ENCODE results near the gene GALT. TPM values are rescaled to one million over a fixed set of nuclear protein-coding genes. Genes with fewer than 3 reads are reported as not detected.

The GALT gene
- total RNA-seq, 1 donor from 2014 or later: 57.5 TPM

GRCh38 chr9:34665381-34666250, 19.1 kb downstream of the GALT start:
- Mint-ChIP-seq H3K4me1 (ENCODE audit: low read depth, unreplicated experiment) (peaks cover 4% of the 10 kb centered on the region), H3K27ac (ENCODE audit: unreplicated experiment) (peak overlapping the region; percentile 72), H3K9me3 (ENCODE audit: unreplicated experiment) (peaks cover 10% of the 10 kb centered on the region), H3K36me3 (ENCODE audit: unreplicated experiment) (peaks cover 7% of the 10 kb centered on the region), H3K4me3 (ENCODE audit: unreplicated experiment) (peak overlapping the region; percentile 94), H3K27me3 (ENCODE audit: unreplicated experiment) (peaks cover 5% of the 10 kb centered on the region)
- TF ChIP-seq CTCF (IDR thresholded peaks at IDR 0.05; ENCODE audit: partially characterized antibody, unreplicated experiment): no peak
- peak; percentile 94 for DNase-seq

- Mint-ChIP-seq H3K36me3 (ENCODE audit: unreplicated experiment) (peaks cover 7% of the 10 kb centered on the region), H3K9me3 (ENCODE audit: unreplicated experiment) (peaks cover 6% of the 10 kb centered on the region), H3K4me1 (ENCODE audit: low read depth, unreplicated experiment) (peaks cover 11% of the 10 kb centered on the region), H3K27ac (ENCODE audit: unreplicated experiment) (no peak overlapping the region), H3K27me3 (ENCODE audit: unreplicated experiment) (peaks cover 3% of the 10 kb centered on the region), H3K4me3 (ENCODE audit: unreplicated experiment) (no peak overlapping the region)
- no peak for TF ChIP-seq CTCF (IDR thresholded peaks at IDR 0.05; ENCODE audit: partially characterized antibody, unreplicated experiment)
- DNase-seq: no peak
These were observed 23.5 kb downstream of the GALT start for GRCh38 chr9:34669809-34670562.

- no peak for TF ChIP-seq CTCF (IDR thresholded peaks at IDR 0.05; ENCODE audit: partially characterized antibody, unreplicated experiment)
- H3K4me3 Mint-ChIP-seq (ENCODE audit: unreplicated experiment): no peak overlapping the region
- peaks cover 6% of the 10 kb centered on the region for H3K9me3 Mint-ChIP-seq (ENCODE audit: unreplicated experiment)
- peaks cover 11% of the 10 kb centered on the region for H3K4me1 Mint-ChIP-seq (ENCODE audit: low read depth, unreplicated experiment)
- no peak for DNase-seq
- H3K27me3 Mint-ChIP-seq (ENCODE audit: unreplicated experiment): no peaks in the 10 kb centered on the region
- H3K27ac Mint-ChIP-seq (ENCODE audit: unreplicated experiment): no peak overlapping the region
- H3K36me3 Mint-ChIP-seq (ENCODE audit: unreplicated experiment): peaks cover 7% of the 10 kb centered on the region
These were observed 24.8 kb downstream of the GALT start for GRCh38 chr9:34671307-34671706.

GRCh38 chr9:34674440-34674839, 28.0 kb downstream of the GALT start:
- no peaks in the 10 kb centered on the region for H3K27me3 Mint-ChIP-seq (ENCODE audit: unreplicated experiment)
- H3K4me1 Mint-ChIP-seq (ENCODE audit: low read depth, unreplicated experiment): peaks cover 11% of the 10 kb centered on the region
- DNase-seq: no peak
- peak overlapping the region; percentile 71 for H3K4me3 Mint-ChIP-seq (ENCODE audit: unreplicated experiment)
- TF ChIP-seq CTCF (IDR thresholded peaks at IDR 0.05; ENCODE audit: partially characterized antibody, unreplicated experiment): no peak
- H3K36me3 Mint-ChIP-seq (ENCODE audit: unreplicated experiment): peaks cover 2% of the 10 kb centered on the region
- H3K9me3 Mint-ChIP-seq (ENCODE audit: unreplicated experiment): peaks cover 7% of the 10 kb centered on the region
- peak overlapping the region; percentile 31 for H3K27ac Mint-ChIP-seq (ENCODE audit: unreplicated experiment)
